ENCODE results near the gene CDK19.

DNA sequence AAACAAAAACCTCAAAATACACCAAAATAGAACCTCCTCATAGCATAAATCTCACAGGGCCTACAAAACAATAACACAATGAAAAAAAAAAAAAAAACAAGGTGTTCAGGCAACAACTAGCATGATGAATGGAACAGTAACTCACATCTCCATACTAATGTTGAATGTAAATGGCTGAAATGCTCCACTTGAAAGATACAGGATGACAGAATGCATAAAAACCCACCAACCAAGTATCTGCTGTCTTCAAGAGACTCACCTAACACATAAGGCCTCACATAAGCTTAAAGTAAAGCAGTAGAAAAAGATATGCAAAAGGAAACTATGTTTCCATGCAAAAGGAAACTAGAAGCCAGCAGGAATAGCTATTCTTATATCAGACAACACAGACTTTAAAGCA, 121.3 kb downstream of the CDK19 start:
- TF ChIP-seq, protein P1, sequence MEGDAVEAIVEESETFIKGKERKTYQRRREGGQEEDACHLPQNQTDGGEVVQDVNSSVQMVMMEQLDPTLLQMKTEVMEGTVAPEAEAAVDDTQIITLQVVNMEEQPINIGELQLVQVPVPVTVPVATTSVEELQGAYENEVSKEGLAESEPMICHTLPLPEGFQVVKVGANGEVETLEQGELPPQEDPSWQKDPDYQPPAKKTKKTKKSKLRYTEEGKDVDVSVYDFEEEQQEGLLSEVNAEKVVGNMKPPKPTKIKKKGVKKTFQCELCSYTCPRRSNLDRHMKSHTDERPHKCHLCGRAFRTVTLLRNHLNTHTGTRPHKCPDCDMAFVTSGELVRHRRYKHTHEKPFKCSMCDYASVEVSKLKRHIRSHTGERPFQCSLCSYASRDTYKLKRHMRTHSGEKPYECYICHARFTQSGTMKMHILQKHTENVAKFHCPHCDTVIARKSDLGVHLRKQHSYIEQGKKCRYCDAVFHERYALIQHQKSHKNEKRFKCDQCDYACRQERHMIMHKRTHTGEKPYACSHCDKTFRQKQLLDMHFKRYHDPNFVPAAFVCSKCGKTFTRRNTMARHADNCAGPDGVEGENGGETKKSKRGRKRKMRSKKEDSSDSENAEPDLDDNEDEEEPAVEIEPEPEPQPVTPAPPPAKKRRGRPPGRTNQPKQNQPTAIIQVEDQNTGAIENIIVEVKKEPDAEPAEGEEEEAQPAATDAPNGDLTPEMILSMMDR (IDR thresholded peaks at IDR 0.05; ENCODE audit: low read length), result no peak
- TF ChIP-seq EZH2 (IDR thresholded peaks at IDR 0.05; ENCODE audit: borderline replicate concordance, low read length), result no peak

Measured in OCI-LY1 (cell line).